ENCODE data around the gene CD109. TPM values are rescaled to one million over a fixed set of nuclear protein-coding genes. Genes with fewer than 3 reads are reported as not detected.

Gene CD109
- total RNA-seq, 1 experiment from 2014 or later: 8.7 TPM

- Histone ChIP-seq H3K4me1 (ENCODE audit: insufficient read depth, low read length, poor library complexity, severe bottlenecking) (peaks cover 14% of the 10 kb centered on the region), H3K4me3 (ENCODE audit: low read depth, low read length, poor library complexity, severe bottlenecking) (no peak overlapping the region), H3K27me3 (replicated peaks; ENCODE audit: insufficient read depth, low read depth, low read length, poor library complexity) (no peaks in the 10 kb centered on the region), H3K36me3 (ENCODE audit: insufficient read depth, low read length, poor library complexity, severe bottlenecking) (no peaks in the 10 kb centered on the region), H3K9me3 (ENCODE audit: low read depth, low read length, poor library complexity, severe bottlenecking) (no peaks in the 10 kb centered on the region), H3K27ac (ENCODE audit: low read depth, low read length, poor library complexity, severe bottlenecking) (no peak overlapping the region)
- POLR2A ChIA-PET (ENCODE audit: low non-redundant PET): no interaction called here
- intact Hi-C loops (cut with micrococcal nuclease; ENCODE audit: unreplicated experiment): no loop called here
- no TSS peak for BruUV-seq (replicated peaks)
- CTCF ChIA-PET: no interaction called here
- no peak for TF ChIP-seq EZH2 (IDR thresholded peaks at IDR 0.05; ENCODE audit: borderline replicate concordance, low read depth, low read length, poor library complexity, severe bottlenecking)
- no peak for TF ChIP-seq CTCF (conservative IDR thresholded peaks at IDR 0.05; ENCODE audit: low read depth, low read length)
- DNase-seq (ENCODE audit: low spot score): peak; percentile 36
Observed at GRCh38 chr6:73768558-73768957, 72.6 kb downstream of the CD109 start.

- H3K36me3 ChIP-seq (ENCODE audit: insufficient read depth, low read length, poor library complexity, severe bottlenecking): no peaks in the 10 kb centered on the region
- intact Hi-C loops (cut with micrococcal nuclease; ENCODE audit: unreplicated experiment): no loop called here
- H3K4me1 ChIP-seq (ENCODE audit: insufficient read depth, low read length, poor library complexity, severe bottlenecking): peaks cover 14% of the 10 kb centered on the region
- no peaks in the 10 kb centered on the region for H3K27me3 ChIP-seq (replicated peaks; ENCODE audit: insufficient read depth, low read depth, low read length, poor library complexity)
- H3K9me3 ChIP-seq (ENCODE audit: low read depth, low read length, poor library complexity, severe bottlenecking): no peaks in the 10 kb centered on the region
- ChIA-PET CTCF (no interaction called here), POLR2A (ENCODE audit: low non-redundant PET) (no interaction called here)
- DNase-seq (ENCODE audit: low spot score): no peak
- no TSS peak for BruUV-seq (replicated peaks)
- TF ChIP-seq EZH2 (IDR thresholded peaks at IDR 0.05; ENCODE audit: borderline replicate concordance, low read depth, low read length, poor library complexity, severe bottlenecking) (no peak), CTCF (conservative IDR thresholded peaks at IDR 0.05; ENCODE audit: low read depth, low read length) (no peak)
- no peak overlapping the region for H3K27ac ChIP-seq (ENCODE audit: low read depth, low read length, poor library complexity, severe bottlenecking)
- H3K4me3 ChIP-seq (ENCODE audit: low read depth, low read length, poor library complexity, severe bottlenecking): no peak overlapping the region
Observed at GRCh38 chr6:73769976-73770375, 74.0 kb downstream of the CD109 start.

GRCh38 chr6:73774311-73774774 is 78.3 kb downstream of the CD109 start:
- Histone ChIP-seq H3K4me1 (ENCODE audit: insufficient read depth, low read length, poor library complexity, severe bottlenecking) (no peaks in the 10 kb centered on the region), H3K27me3 (replicated peaks; ENCODE audit: insufficient read depth, low read depth, low read length, poor library complexity) (no peaks in the 10 kb centered on the region), H3K27ac (ENCODE audit: low read depth, low read length, poor library complexity, severe bottlenecking) (no peak overlapping the region), H3K4me3 (ENCODE audit: low read depth, low read length, poor library complexity, severe bottlenecking) (no peak overlapping the region), H3K9me3 (ENCODE audit: low read depth, low read length, poor library complexity, severe bottlenecking) (no peaks in the 10 kb centered on the region), H3K36me3 (ENCODE audit: insufficient read depth, low read length, poor library complexity, severe bottlenecking) (no peaks in the 10 kb centered on the region)
- BruUV-seq (replicated peaks): no TSS peak
- ChIA-PET POLR2A (ENCODE audit: low non-redundant PET) (no interaction called here), CTCF (no interaction called here)
- intact Hi-C loops (cut with micrococcal nuclease; ENCODE audit: unreplicated experiment): no loop called here
- peak; percentile 49 for DNase-seq (ENCODE audit: low spot score)
- TF ChIP-seq EZH2 (IDR thresholded peaks at IDR 0.05; ENCODE audit: borderline replicate concordance, low read depth, low read length, poor library complexity, severe bottlenecking) (no peak), CTCF (conservative IDR thresholded peaks at IDR 0.05; ENCODE audit: low read depth, low read length) (no peak)

Data from A673 (cell line).